ENCODE data around the gene SMTNL1. TPM values are rescaled to one million over a fixed set of nuclear protein-coding genes. Genes with fewer than 3 reads are reported as not detected.

Gene SMTNL1
- total RNA-seq, 6 experiments from 2014 or later: not detected

- ATAC-seq: peak in 1 of 4 donors; percentile 26
These were observed 8.5 kb downstream of the SMTNL1 start for GRCh38 chr11:57545883-57546282.

GRCh38 chr11:57546451-57546850 lies 9.1 kb downstream of the SMTNL1 start:
- Histone ChIP-seq H3K27ac (no peak overlapping the region), H3K36me3 (peaks cover 0 to 24% (median 5%) of the 10 kb centered on the region in 4 donors), H3K27me3 (no peaks in the 10 kb centered on the region), H3K4me3 (no peak overlapping the region), H3K4me1 (no peaks in the 10 kb centered on the region), H3K9me3 (no peaks in the 10 kb centered on the region)
- no peak for DNase-seq
- intact Hi-C loops (cut with DNase I): no loop called here
- no peak for ATAC-seq
- TF ChIP-seq POLR2A (IDR thresholded peaks at IDR 0.05) (no peak), CTCF (IDR thresholded peaks at IDR 0.05) (no peak)
- WGBS (ENCODE audit: insufficient coverage, low coverage, low lambda C conversion rate, missing lambda C conversion rate): 100% methylated on average over 2 of the region's 7 CpGs

More at GRCh38 chr11:57545883-57546282, 8.5 kb downstream of the SMTNL1 start:
- Histone ChIP-seq H3K27ac (no peak overlapping the region), H3K36me3 (peaks cover 0 to 18% (median 2%) of the 10 kb centered on the region in 4 donors), H3K4me1 (no peaks in the 10 kb centered on the region), H3K9me3 (no peaks in the 10 kb centered on the region), H3K4me3 (no peak overlapping the region), H3K27me3 (no peaks in the 10 kb centered on the region)
- 90% methylated on average over 7 of the region's 13 CpGs for WGBS (ENCODE audit: insufficient coverage, low coverage, low lambda C conversion rate, missing lambda C conversion rate)
- intact Hi-C loops (cut with DNase I): no loop called here
- no peak for DNase-seq
- TF ChIP-seq CTCF (IDR thresholded peaks at IDR 0.05) (no peak), POLR2A (IDR thresholded peaks at IDR 0.05) (no peak)

GRCh38 chr11:57546869-57547475 lies 9.6 kb downstream of the SMTNL1 start:
- ATAC-seq (peak; percentile 72 to 87 (median 80)), DNase-seq (peak in 1 of 3 donors; percentile 35)
- Histone ChIP-seq H3K4me3 (no peak overlapping the region), H3K27ac (no peak overlapping the region), H3K36me3 (peaks cover 0 to 29% (median 8%) of the 10 kb centered on the region in 4 donors), H3K9me3 (no peaks in the 10 kb centered on the region), H3K4me1 (no peaks in the 10 kb centered on the region), H3K27me3 (no peaks in the 10 kb centered on the region)
- TF ChIP-seq CTCF (IDR thresholded peaks at IDR 0.05): peak in 2 of 4 donors; percentile 18 to 29
- TF ChIP-seq POLR2A (IDR thresholded peaks at IDR 0.05): no peak
- intact Hi-C loops (cut with DNase I): no loop called here
- WGBS (ENCODE audit: insufficient coverage, low coverage, low lambda C conversion rate, missing lambda C conversion rate): 58% methylated on average over 5 of the region's 5 CpGs

- H3K27ac ChIP-seq: no peak overlapping the region
- ATAC-seq (peak; percentile 16 to 59 (median 40)), DNase-seq (no peak)
- intact Hi-C loops (cut with DNase I): no loop called here
- H3K27me3 ChIP-seq: no peaks in the 10 kb centered on the region
- no peak for TF ChIP-seq POLR2A (IDR thresholded peaks at IDR 0.05)
- no peak for TF ChIP-seq CTCF (IDR thresholded peaks at IDR 0.05)
- H3K4me3 ChIP-seq: no peak overlapping the region
- 29% methylated on average over 4 of the region's 6 CpGs for WGBS (ENCODE audit: insufficient coverage, low coverage, low lambda C conversion rate, missing lambda C conversion rate)
- H3K36me3 ChIP-seq: peaks cover under 1 to 39% (median 16%) of the 10 kb centered on the region in 4 donors
- no peaks in the 10 kb centered on the region for H3K4me1 ChIP-seq
- no peaks in the 10 kb centered on the region for H3K9me3 ChIP-seq
These were observed 10.5 kb downstream of the SMTNL1 start for GRCh38 chr11:57547854-57548377.

All from right lobe of liver (tissue), 6 donors.